CD14-positive monocyte (primary cell): ENCODE results near the gene ADGRF4. TPM values are rescaled to one million over a fixed set of nuclear protein-coding genes. Genes with fewer than 3 reads are reported as not detected.

Experiments used
- DNase-seq, 3 donors: peaks; one replicate each; pipeline ENCODE4 v3.0.0-alpha.2; 2011 to 2022
- H2AFZ ChIP-seq: 2 replicates; pipeline ENCODE4 v1.6.0; 2012; ENCODE audit warnings: mild to moderate bottlenecking, low read depth, low read length, inconsistent platforms; ENCODE audit not compliant: insufficient read depth, poor library complexity, severe bottlenecking
- H3K27ac ChIP-seq, 2 donors: 1 replicate in 1 of 2; 2 replicates in 1 of 2; pipeline ENCODE4 v1.5.1; 2012 to 2013; ENCODE audit warnings: low read length in 2 of 2, control low read depth in 1 of 2, inconsistent platforms in 1 of 2, low read depth in 1 of 2, mild to moderate bottlenecking in 1 of 2
- H3K27me3 ChIP-seq, 2 donors: one replicate each; pipeline versions ENCODE4 v1.6.0 to v1.6.1; 2011 to 2013; ENCODE audit warnings: low read length in 2 of 2; ENCODE audit not compliant: control insufficient read depth in 2 of 2, insufficient read depth in 2 of 2
- H3K36me3 ChIP-seq, 2 donors: replicated peaks in 1 of 2; 1 replicate in 1 of 2; 2 replicates in 1 of 2; pipeline versions ENCODE4 v1.5.1 to v1.6.1; 2012 to 2013; ENCODE audit warnings: low read length in 2 of 2, control low read depth in 1 of 2, inconsistent platforms in 1 of 2, mild to moderate bottlenecking in 1 of 2; ENCODE audit not compliant: insufficient read depth in 2 of 2, control insufficient read depth in 1 of 2
- H3K4me1 ChIP-seq, 2 donors: 1 replicate in 1 of 2; 2 replicates in 1 of 2; pipeline versions ENCODE4 v1.5.1 to v1.6.1; 2012 to 2013; ENCODE audit warnings: low read length in 2 of 2, control low read depth in 1 of 2, inconsistent platforms in 1 of 2, mild to moderate bottlenecking in 1 of 2, moderate library complexity in 1 of 2; ENCODE audit not compliant: insufficient read depth in 2 of 2, control insufficient read depth in 1 of 2
- H3K4me2 ChIP-seq: replicated peaks from 2 replicates; pipeline ENCODE3; 2012; ENCODE audit warnings: low read length, moderate library complexity, mild to moderate bottlenecking; ENCODE audit not compliant: poor library complexity, severe bottlenecking; ENCODE audit errors: extremely low read depth
- H3K4me3 ChIP-seq, 3 experiments: fragments of 200-600 bp in 1 of 3; sonication (generic) in 1 of 3; replicated peaks in 1 of 3; 1 replicate in 2 of 3; 2 replicates in 1 of 3; pipeline ENCODE4 v1.5.1; 2011 to 2013; ENCODE audit warnings: low read length in 3 of 3, mild to moderate bottlenecking in 3 of 3, control low read depth in 2 of 3, low read depth in 2 of 3, inconsistent platforms in 1 of 3, moderate library complexity in 1 of 3
- H3K79me2 ChIP-seq: 2 replicates; pipeline ENCODE4 v1.6.0; 2012; ENCODE audit warnings: mild to moderate bottlenecking, control low read depth, inconsistent platforms, low read length, moderate library complexity; ENCODE audit not compliant: insufficient read depth
- H3K9ac ChIP-seq: 2 replicates; pipeline ENCODE4 v1.6.0; 2017; ENCODE audit warnings: low read length, mild to moderate bottlenecking; ENCODE audit not compliant: insufficient read depth, poor library complexity, severe bottlenecking
- H3K9me3 ChIP-seq, 2 donors: replicated peaks in 1 of 2; 1 replicate in 1 of 2; 2 replicates in 1 of 2; pipeline versions ENCODE4 v1.5.1 to v1.6.1; 2012 to 2013; ENCODE audit warnings: low read length in 2 of 2, control low read depth in 1 of 2; ENCODE audit not compliant: control insufficient read depth in 1 of 2, insufficient read depth in 1 of 2
- H4K20me1 ChIP-seq: 2 replicates; pipeline ENCODE4 v1.6.0; 2012; ENCODE audit warnings: mild to moderate bottlenecking, low read length, control low read depth, moderate library complexity; ENCODE audit not compliant: insufficient read depth
- H3K27ac Mint-ChIP-seq, 7 donors: one replicate each; pipeline ENCODE4 v1.8.0; 2020; ENCODE audit warnings: mild to moderate bottlenecking in 7 of 7, mixed read lengths in 7 of 7, moderate library complexity in 6 of 7, inconsistent platforms in 2 of 7
- H3K27me3 Mint-ChIP-seq, 3 donors: one replicate each; pipeline ENCODE4 v1.8.0; 2021 to 2022; ENCODE audit warnings: low read depth in 3 of 3, mild to moderate bottlenecking in 3 of 3, mixed read lengths in 3 of 3, moderate library complexity in 3 of 3, inconsistent platforms in 1 of 3
- H3K36me3 Mint-ChIP-seq, 2 donors: one replicate each; pipeline ENCODE4 v1.8.0; 2020; ENCODE audit warnings: mixed read lengths in 2 of 2, inconsistent platforms in 1 of 2, mild to moderate bottlenecking in 1 of 2
- H3K4me1 Mint-ChIP-seq: one replicate; pipeline ENCODE4 v1.8.0; 2020; ENCODE audit warnings: mild to moderate bottlenecking, mixed read lengths
- H3K4me3 Mint-ChIP-seq, 2 donors: one replicate each; pipeline ENCODE4 v1.8.0; 2020; ENCODE audit warnings: mild to moderate bottlenecking in 2 of 2, mixed read lengths in 2 of 2, moderate library complexity in 1 of 2
- H3K9me3 Mint-ChIP-seq, 7 donors: one replicate each; pipeline ENCODE4 v1.8.0; 2020 to 2022; ENCODE audit warnings: mixed read lengths in 7 of 7, mild to moderate bottlenecking in 6 of 7, moderate library complexity in 6 of 7, inconsistent platforms in 2 of 7
- CTCF ChIP-seq: fragments of 200-600 bp; IDR thresholded peaks from one replicate; pipeline ENCODE4 v1.8.0; 2022; ENCODE audit warnings: antibody characterized with exemption, mild to moderate bottlenecking
- intact Hi-C, 2 donors: fragments of 100-400 bp; cut with micrococcal nuclease; formaldehyde crosslinking; loops; one replicate each; pipeline versions ENCODE4 v1.15.0 to v1.15.1; 2023
- polyA plus RNA-seq, 3 donors: library from polyadenylated mRNA; depleted of rRNA in 1 of 3; unstranded in 2 of 3; stranded (reverse) in 1 of 3; fragments of 300-500 nt in 2 of 3; fragments of >200 nt in 1 of 3; fragmentation: Illumina TruSeq in 2 of 3; gene quantifications; 1 replicate in 2 of 3; 2 replicates in 1 of 3; pipeline ENCODE4 v1.2.3, GENCODE V29; 2012 to 2021

ADGRF4 gene
- polyA plus RNA-seq, 3 donors, result not detected

GRCh38 chr6:47769982-47770381 lies 71.6 kb downstream of the ADGRF4 start:
- no peaks in the 10 kb centered on the region for H3K27me3 Mint-ChIP-seq
- intact Hi-C loops, result no loop called here
- TF ChIP-seq CTCF, result no peak
- H3K4me2 ChIP-seq, result no peak overlapping the region
- no peak overlapping the region for H3K27ac Mint-ChIP-seq
- no peaks in the 10 kb centered on the region for H3K36me3 ChIP-seq
- no peak overlapping the region for H2AFZ ChIP-seq
- H3K36me3 Mint-ChIP-seq, result no peaks in the 10 kb centered on the region
- H3K27me3 ChIP-seq, result no peaks in the 10 kb centered on the region
- no peaks in the 10 kb centered on the region for H3K4me1 Mint-ChIP-seq
- no peak overlapping the region for H3K4me3 ChIP-seq
- H3K27ac ChIP-seq, result no peak overlapping the region
- H3K79me2 ChIP-seq, result no peaks in the 10 kb centered on the region
- no peaks in the 10 kb centered on the region for H4K20me1 ChIP-seq
- H3K4me3 Mint-ChIP-seq, result no peak overlapping the region
- peaks cover 0 to 4% (median 0%) of the 10 kb centered on the region in 7 donors for H3K9me3 Mint-ChIP-seq
- H3K9ac ChIP-seq, result no peak overlapping the region
- DNase-seq, result no peak
- H3K9me3 ChIP-seq, result no peaks in the 10 kb centered on the region
- H3K4me1 ChIP-seq, result no peaks in the 10 kb centered on the region

Other genes starting within 250 kb of the ADGRF4 start
- gene CD2AP, start 220.8 kb upstream of the ADGRF4 start, polyA plus RNA-seq, result 1 to 10 TPM; 1.5 to 2.4 (median 2.0) TPM
- gene OPN5, start 83.5 kb downstream of the ADGRF4 start, polyA plus RNA-seq, result not detected